GM12892 (cell line): ENCODE data around the gene PANK4.

Source experiments
- POLR2A ChIP-seq: IDR thresholded peaks from 2 replicates; pipeline ENCODE4 v1.6.1; 2011; ENCODE audit warnings: low read depth, low read length, control low read depth
- POLR2AphosphoS5 ChIP-seq: IDR thresholded peaks from 2 replicates; pipeline ENCODE4 v1.6.1; 2011; ENCODE audit warnings: low read depth, low read length, control low read depth
- TAF1 ChIP-seq: IDR thresholded peaks from 2 replicates; pipeline ENCODE4 v1.6.1; 2011; ENCODE audit warnings: low read depth, mild to moderate bottlenecking, control low read depth, low read length, borderline replicate concordance

- TF ChIP-seq POLR2AphosphoS5 (no peak), POLR2A (no peak), TAF1 (no peak)
Measured at GRCh38 chr1:2530513-2531361, 4.3 kb upstream of the PANK4 start.
